Measurements from ENCODE around the gene ATP23. TPM values are rescaled to one million over a fixed set of nuclear protein-coding genes. Genes with fewer than 3 reads are reported as not detected.

ATP23 gene
- total and polyA plus RNA-seq, 10 of the 15 experiments (the other 5 are each of a cell fraction or from before 2014, with no cell fraction given), result 1.6 to 28.1 (median 15.1) TPM

DNA sequence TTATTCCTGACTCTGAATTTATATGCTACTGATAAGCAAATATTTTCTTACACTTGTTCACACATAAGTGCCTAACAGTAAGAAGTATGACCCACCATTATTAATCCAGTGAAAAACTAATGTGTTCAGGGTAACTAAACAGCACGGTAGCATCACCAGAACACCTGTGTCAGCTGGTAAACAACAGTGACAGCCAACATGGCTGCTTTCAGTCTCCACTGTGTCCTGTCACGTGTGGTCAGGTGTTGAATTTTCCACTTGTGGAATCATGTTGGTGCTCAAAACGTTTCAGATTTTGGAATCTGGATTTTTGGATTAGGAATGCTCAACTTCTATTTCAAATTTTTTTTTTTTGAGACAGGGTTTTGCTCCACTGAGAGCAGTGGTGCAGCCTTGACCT, 14.3 kb upstream of the ATP23 start:
- in situ Hi-C loops (cut with MboI) (no loop called here), intact Hi-C loops (cut with micrococcal nuclease; ENCODE audit: unreplicated experiment) (no loop called here)
- no peak for FAIRE-seq
- SMC1A ChIA-PET (ENCODE audit: uncharacterized antibody, unreplicated experiment), result no interaction called here
- Histone ChIP-seq H3K79me2 (ENCODE audit: control insufficient read depth, insufficient read depth, low read length) (no peaks in the 10 kb centered on the region), H3K36me3 (ENCODE audit: control insufficient read depth in 2 of 2, insufficient read depth in 2 of 2, low read length in 1 of 2) (no peaks in the 10 kb centered on the region), H3K27ac (ENCODE audit: control insufficient read depth, insufficient read depth) (no peak overlapping the region), H3K4me1 (ENCODE audit: control insufficient read depth, insufficient read depth, low read length) (no peaks in the 10 kb centered on the region), H3K4me2 (ENCODE audit: control insufficient read depth, insufficient read depth) (no peak overlapping the region), H4K20me1 (ENCODE audit: control insufficient read depth, insufficient read depth) (no peaks in the 10 kb centered on the region), H3K4me3 (no peak overlapping the region), H3K9me3 (replicated peaks; ENCODE audit: control insufficient read depth, insufficient read depth, low read length) (no peaks in the 10 kb centered on the region), H2AFZ (ENCODE audit: control insufficient read depth, low read depth, low read length) (no peak overlapping the region), H3K9ac (ENCODE audit: control insufficient read depth, insufficient read depth, low read length) (no peak overlapping the region), H3K27me3 (replicated peaks in 1 of 2; ENCODE audit: control insufficient read depth in 2 of 2, insufficient read depth in 2 of 2, low read length in 1 of 2) (no peaks in the 10 kb centered on the region)
- 14% methylated on average over 3 of the region's 3 CpGs for WGBS (ENCODE audit: insufficient coverage, insufficient replicate concordance, low lambda C conversion rate, missing lambda C conversion rate)
- no peak for ATAC-seq
- no peak for DNase-seq (ENCODE audit: low read depth, low spot score)
- no TSS peak for BruUV-seq (replicated peaks)
- POLR2A ChIA-PET, result no interaction called here
- CTCF ChIA-PET, result interaction anchor here (0.7 kb wide), 1 partner anchor 98 kb away, joined by 3 read pairs; no protein-coding TSS in a partner anchor
- RAD21 ChIA-PET (ENCODE audit: unreplicated experiment), result no interaction called here
- no peak for TF ChIP-seq PML (IDR thresholded peaks at IDR 0.05; ENCODE audit: low read length)
- TF ChIP-seq KLF5 (IDR thresholded peaks at IDR 0.05; ENCODE audit: partially characterized antibody), result no peak
- TF ChIP-seq DPF2 (IDR thresholded peaks at IDR 0.05), result no peak
- no peak for TF ChIP-seq HDGF (IDR thresholded peaks at IDR 0.05)
- TF ChIP-seq ZBTB40 (IDR thresholded peaks at IDR 0.05; ENCODE audit: borderline replicate concordance), result no peak
- no peak for TF ChIP-seq YBX1 (IDR thresholded peaks at IDR 0.05)
- TF ChIP-seq SMAD5 (IDR thresholded peaks at IDR 0.05; ENCODE audit: low read depth), result no peak
- no peak for TF ChIP-seq ZBTB4 (CRISPR knock-in tag; IDR thresholded peaks at IDR 0.05)
- no peak for TF ChIP-seq TAF1 (IDR thresholded peaks at IDR 0.05; ENCODE audit: borderline replicate concordance, low read depth, low read length)
- TF ChIP-seq, protein P1, sequence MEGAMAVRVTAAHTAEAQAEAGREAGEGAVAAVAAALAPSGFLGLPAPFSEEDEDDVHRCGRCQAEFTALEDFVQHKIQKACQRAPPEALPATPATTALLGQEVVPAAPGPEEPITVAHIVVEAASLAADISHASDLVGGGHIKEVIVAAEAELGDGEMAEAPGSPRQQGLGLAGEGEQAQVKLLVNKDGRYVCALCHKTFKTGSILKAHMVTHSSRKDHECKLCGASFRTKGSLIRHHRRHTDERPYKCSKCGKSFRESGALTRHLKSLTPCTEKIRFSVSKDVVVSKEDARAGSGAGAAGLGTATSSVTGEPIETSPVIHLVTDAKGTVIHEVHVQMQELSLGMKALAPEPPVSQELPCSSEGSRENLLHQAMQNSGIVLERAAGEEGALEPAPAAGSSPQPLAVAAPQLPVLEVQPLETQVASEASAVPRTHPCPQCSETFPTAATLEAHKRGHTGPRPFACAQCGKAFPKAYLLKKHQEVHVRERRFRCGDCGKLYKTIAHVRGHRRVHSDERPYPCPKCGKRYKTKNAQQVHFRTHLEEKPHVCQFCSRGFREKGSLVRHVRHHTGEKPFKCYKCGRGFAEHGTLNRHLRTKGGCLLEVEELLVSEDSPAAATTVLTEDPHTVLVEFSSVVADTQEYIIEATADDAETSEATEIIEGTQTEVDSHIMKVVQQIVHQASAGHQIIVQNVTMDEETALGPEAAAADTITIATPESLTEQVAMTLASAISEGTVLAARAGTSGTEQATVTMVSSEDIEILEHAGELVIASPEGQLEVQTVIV (IDR thresholded peaks at IDR 0.05; ENCODE audit: borderline replicate concordance, partially characterized antibody), result no peak
- no peak for TF ChIP-seq SRF (IDR thresholded peaks at IDR 0.05; ENCODE audit: low read depth in 2 of 2, low read length in 2 of 2)
- no peak for TF ChIP-seq RCOR1 (conservative IDR thresholded peaks at IDR 0.05; ENCODE audit: low read depth, low read length)
- TF ChIP-seq EZH2 (IDR thresholded peaks at IDR 0.05; ENCODE audit: borderline replicate concordance, control insufficient read depth, low read depth, low read length), result no peak
